Astrocyte of the spinal cord (primary cell): ENCODE results near the gene KIF16B.

Experiments used
- DNase-seq: peaks from one replicate; pipeline ENCODE4 v3.0.0; 2011; ENCODE audit warnings: low read depth, low spot score
- H3K4me3 ChIP-seq: 2 replicates; pipeline ENCODE4 v1.5.1; 2011; ENCODE audit warnings: low read depth, mild to moderate bottlenecking, low read length, moderate library complexity
- in situ Hi-C: cut with HindIII; loops from 2 replicates; pipeline ENCODE4 v1.10.0; 2017; ENCODE audit warnings: low sequenced_read_pairs
- TF ChIP-seq, protein P1 (sequence below): IDR thresholded peaks from 2 replicates; pipeline ENCODE4 v1.5.1; 2012; ENCODE audit warnings: low read depth, mild to moderate bottlenecking, low read length, inconsistent platforms

Gene KIF16B

DNA sequence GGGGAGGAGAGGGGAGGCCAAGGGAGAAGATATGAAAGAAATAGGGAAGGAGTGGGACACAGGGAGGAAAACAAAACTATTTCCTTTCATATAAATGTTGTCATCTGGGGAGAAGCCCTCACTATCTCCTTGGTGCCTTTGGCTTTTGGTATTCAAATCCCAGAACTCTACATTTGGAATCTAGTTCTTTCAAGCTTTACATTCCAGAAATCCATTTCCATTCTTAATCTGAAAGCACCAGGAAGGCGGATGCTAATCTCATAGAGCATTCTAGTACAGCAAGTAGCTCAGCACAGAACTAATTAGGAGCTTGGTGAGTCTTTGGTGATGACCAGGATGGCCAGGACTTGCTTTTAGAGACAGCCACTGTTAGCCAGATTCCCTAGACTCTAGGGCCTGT lies 177.9 kb downstream of the KIF16B start:
- TF ChIP-seq, protein P1, sequence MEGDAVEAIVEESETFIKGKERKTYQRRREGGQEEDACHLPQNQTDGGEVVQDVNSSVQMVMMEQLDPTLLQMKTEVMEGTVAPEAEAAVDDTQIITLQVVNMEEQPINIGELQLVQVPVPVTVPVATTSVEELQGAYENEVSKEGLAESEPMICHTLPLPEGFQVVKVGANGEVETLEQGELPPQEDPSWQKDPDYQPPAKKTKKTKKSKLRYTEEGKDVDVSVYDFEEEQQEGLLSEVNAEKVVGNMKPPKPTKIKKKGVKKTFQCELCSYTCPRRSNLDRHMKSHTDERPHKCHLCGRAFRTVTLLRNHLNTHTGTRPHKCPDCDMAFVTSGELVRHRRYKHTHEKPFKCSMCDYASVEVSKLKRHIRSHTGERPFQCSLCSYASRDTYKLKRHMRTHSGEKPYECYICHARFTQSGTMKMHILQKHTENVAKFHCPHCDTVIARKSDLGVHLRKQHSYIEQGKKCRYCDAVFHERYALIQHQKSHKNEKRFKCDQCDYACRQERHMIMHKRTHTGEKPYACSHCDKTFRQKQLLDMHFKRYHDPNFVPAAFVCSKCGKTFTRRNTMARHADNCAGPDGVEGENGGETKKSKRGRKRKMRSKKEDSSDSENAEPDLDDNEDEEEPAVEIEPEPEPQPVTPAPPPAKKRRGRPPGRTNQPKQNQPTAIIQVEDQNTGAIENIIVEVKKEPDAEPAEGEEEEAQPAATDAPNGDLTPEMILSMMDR: no peak
- no peak for DNase-seq
- in situ Hi-C loops: no loop called here
- no peak overlapping the region for H3K4me3 ChIP-seq

DNA sequence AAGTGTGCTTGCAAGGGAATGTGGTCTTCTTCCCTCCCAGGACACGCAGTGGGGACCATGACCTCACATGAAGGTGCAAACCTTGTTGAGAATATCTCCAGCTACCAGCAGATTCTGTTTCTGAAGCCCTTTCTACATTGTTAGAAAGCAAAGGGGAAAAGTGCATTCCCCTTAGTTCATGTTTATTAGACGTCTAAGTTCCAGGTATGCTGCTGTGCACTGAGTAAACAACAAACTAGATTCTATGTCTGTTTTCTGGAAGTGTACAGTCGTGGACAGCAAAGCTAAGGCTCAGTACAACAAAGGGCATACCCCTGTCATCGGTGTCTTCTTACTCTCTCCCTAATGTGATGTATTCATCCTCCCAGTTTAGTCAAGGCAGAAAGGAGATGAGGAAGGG lies 178.5 kb downstream of the KIF16B start:
- in situ Hi-C loops: no loop called here
- DNase-seq: no peak
- no peak overlapping the region for H3K4me3 ChIP-seq
- TF ChIP-seq, protein P1: no peak

DNA sequence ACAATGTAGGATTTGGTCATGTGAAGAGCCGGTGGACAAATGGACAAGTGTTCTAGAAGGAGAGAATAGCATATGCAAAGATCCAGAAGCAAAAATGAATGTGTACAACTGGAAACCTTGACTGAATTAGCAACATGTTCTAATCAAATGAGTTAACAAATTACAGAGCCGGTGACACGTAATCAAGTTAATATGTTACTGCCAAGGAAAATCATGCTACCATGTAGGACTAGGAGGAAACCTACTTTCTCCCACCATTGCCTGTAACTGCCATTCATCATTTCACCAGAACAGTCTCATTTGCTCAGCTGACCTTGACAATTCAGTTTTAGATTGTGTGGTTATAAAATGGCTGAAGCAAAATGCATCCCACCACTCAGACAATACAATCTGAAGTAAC lies 179.4 kb downstream of the KIF16B start:
- H3K4me3 ChIP-seq: no peak overlapping the region
- DNase-seq: no peak
- in situ Hi-C loops: no loop called here
- TF ChIP-seq, protein P1: no peak

DNA sequence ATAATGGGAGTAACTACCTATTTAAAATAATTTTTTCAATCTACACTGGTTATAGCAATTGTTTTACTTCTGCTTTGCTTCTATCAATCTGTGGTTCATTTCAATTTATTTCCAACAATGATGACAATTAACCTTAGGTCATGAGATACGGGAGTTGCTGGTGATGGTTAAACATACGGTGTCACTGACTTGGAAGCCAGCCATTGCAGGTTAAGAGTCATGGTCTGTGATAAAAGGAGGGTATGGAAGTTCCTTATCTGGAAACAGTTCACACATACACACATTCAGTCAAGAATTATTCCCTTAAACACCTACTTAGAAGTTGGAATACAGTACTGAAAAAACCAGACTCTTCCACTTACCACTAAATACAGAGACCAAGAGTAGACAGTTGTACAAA lies 180.0 kb downstream of the KIF16B start:
- in situ Hi-C loops: no loop called here
- DNase-seq: no peak
- H3K4me3 ChIP-seq: no peak overlapping the region
- TF ChIP-seq, protein P1: no peak

DNA sequence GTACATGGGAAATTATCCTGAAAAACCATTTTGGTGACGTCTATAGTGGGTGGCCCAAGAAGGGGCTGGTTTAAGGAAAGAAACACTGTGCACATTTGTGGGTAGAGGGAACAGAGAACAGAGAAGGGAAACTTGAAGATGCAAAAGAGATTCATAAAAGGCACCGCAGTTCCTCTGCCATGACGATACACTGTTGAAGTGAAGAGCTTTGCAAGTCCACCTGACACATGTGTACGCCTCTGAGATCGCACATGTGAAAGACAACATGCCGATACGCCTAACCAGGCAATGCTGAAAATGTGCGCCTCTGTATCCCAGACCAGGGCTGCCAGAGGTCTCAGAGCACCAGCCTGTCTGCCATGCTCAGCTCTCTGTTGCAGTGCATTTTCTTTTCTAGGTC lies 180.9 kb downstream of the KIF16B start:
- TF ChIP-seq, protein P1: no peak
- in situ Hi-C loops: no loop called here
- no peak for DNase-seq
- H3K4me3 ChIP-seq: no peak overlapping the region

DNA sequence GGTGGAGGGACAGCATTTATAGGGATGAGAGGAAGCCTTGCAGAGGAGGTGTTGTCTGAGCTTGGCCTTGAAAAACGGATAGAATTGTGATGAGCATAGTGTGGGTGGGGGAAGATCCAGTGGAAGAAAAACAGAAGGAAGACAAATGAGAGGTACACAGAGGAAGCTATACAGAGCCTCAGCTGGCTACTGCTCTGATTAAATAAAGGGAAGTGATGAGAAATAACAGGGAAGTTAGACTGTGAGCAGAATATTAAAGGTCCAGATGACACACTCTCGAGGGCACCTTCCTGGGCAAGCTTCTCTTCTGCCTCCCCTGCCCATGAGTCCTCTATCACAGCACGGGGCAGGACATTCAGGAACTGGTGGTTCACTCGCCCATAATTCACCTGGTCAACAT lies 182.3 kb downstream of the KIF16B start:
- no peak overlapping the region for H3K4me3 ChIP-seq
- DNase-seq: no peak
- in situ Hi-C loops: no loop called here
- TF ChIP-seq, protein P1: no peak

DNA sequence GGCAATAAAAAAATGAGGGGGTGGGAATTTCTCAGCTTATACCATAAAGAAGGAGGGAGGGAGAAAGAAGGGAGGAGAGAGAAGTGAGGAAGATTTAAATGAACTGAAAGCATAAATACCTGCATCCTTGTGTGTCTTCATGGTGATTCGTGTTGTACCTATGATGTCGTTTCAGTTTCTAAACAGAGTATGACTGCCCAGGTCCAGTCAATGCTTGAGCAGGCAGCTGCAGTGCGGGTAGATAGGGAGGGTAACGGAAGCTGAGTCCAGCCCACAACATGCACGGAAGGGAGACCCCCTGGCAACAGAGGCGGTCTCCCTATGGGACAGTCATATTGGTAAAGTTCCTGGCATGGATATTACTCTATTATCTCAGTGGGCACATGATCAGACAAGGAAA lies 184.5 kb downstream of the KIF16B start:
- TF ChIP-seq, protein P1: no peak
- DNase-seq: no peak
- in situ Hi-C loops: no loop called here
- no peak overlapping the region for H3K4me3 ChIP-seq
